ENCODE results near the gene DAW1.
"Not testable (repeated sequence)": the region's sequence is repeated elsewhere in the genome, so short reads cannot be mapped to it uniquely, and the experiment has no call there.

Gene DAW1

DNA sequence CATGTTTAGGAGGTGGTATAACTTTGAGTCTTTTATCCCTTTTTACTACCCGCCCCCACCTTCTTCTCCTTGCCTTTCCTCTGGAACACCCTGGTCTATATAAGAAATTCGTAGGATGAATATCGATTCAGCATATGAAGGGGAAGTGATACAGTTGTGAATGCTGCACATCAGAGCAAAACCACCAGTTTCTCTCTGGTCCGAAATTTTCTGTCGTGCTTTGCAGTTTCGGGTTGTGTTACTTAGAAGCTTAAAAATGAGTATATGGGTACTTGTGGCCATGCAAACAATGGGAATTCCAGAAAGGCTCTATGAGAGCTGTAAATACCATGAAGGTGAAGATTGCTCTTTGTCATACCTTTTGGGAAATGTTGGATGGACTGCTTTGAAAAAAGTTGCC, 60.6 kb downstream of the DAW1 start:
- DNase-seq = no peak

DNA sequence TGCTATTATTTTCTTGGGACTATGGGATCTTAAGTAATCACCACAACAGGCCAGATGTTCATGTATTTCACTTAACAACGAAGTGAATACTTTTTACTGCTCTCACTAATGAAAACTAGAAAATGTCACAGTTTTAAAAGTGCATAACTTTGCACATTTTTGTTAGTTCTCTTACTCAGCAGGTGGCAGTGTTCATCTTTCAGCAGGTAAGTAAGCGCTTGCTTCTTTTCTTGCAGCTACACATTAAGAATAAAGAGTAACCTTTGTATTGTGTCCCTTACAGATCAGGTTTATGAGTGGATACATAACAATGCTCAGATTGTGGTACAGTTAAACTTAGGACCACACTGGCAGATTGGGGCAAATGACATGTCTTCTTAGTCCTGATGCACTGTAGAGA, 61.0 kb downstream of the DAW1 start:
- no peak for DNase-seq

DNA sequence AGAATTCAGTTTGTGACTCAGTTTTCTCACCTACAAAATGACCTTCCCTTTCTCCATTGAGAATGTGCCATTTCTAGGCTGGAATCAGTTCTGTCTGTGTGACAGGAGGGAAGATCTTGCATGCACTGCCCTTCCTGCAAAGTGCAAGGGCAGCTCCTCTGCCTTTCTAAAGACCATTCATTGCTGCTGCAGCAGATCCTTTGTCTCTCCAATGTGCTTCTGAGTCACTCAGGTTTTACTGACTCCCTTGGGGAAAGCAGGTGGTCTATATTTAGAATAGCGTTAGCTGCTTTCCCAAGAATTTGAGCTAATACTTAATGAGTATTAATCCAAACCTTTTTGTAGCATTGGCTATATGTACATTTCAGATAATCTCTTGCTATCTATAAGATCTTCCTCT, 62.5 kb downstream of the DAW1 start:
- peak; percentile 7 for DNase-seq

DNA sequence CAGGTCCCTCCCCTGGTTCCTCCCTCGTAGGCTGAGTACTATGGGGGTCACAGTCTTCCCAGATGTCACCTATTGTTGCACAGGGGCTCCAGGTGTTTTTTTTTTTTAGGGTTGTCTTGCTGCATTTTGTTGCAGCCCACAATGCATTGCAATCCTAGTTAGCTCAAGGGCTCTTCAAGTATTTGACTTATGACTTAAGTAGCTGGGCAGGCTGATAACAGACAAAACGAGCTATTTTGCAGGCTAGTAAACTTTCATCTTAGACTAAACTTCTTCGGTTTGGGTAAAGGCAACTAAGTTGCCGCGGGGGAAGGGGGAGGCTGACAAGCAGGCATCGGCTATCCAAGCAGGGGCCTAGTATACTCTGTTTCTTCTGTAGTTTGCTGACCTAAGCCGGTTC, 64.8 kb downstream of the DAW1 start:
- DNase-seq = not testable (repeated sequence)

DNA sequence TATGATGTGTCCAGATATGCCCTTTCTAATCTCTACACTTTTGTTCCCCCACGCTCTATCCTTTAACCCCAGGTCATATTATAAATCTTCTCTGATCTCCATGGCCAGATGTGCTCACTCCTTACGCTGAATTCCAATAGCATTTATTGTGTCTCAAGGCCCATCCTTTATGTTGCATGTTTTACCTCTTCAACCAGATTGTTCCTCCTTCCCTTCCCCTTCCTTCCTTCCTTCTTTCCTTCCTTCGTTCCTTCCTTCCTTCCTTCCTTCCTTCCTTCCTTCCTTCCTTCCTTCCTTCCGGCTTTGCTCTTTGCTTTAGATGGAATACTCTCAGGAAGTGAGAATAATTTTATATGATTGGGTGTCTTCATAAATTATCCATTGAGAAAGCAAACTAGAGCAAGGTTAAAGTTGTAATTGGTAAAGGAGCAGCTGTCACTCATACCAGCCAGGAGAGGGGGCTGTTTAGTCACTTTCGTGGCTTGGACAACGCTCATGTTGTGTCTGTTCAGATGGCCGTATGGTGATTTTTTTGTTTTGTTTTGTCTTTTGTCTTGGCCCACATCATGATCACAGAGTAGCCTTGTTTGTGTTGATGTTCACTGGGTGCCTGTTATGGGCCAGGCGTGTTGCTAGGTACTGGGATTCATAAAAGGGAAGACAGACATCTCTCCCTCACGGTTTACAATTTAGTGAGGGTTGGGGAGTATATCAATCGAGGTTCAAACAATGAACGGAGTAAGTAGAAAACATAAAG, 68.0 kb downstream of the DAW1 start:
- peak; percentile 23 for DNase-seq

DNA sequence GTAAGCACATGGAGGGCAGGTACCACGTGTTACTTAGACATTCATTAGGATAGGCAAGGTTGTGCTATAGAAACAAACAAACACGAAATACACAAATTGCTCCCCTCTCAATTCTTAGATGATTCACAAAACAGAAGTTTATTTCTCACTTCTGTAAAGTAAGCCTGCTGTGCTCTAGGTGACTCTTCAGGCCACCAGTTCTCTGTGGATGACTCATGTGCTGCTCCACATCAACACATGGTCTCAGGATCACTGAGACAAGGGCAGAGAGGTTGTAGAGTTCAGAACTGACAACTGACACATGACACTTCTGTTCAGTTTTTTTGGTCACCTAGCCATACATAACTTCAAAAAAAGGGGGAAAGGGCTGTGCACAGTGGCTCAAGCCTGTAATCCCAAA, 70.6 kb downstream of the DAW1 start:
- DNase-seq = no peak

DNA sequence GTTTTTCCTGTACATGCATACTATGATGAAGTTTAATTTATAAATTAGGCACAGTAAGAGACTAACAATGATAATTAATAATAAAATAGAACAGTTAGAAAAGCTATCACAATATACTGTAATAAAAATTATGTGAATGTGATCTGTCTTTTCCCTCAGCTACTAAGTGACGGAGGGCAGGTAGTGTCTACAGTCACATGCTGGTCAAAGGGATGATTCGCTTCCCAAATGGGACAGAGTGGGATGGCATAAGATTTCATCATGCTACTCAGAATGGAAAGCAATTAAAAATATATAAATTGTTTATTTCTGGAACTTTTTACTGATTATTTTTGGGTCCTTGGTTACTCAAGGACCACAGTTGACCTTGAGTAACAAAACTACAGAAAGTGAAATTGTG, 71.5 kb downstream of the DAW1 start:
- DNase-seq = no peak

DNA sequence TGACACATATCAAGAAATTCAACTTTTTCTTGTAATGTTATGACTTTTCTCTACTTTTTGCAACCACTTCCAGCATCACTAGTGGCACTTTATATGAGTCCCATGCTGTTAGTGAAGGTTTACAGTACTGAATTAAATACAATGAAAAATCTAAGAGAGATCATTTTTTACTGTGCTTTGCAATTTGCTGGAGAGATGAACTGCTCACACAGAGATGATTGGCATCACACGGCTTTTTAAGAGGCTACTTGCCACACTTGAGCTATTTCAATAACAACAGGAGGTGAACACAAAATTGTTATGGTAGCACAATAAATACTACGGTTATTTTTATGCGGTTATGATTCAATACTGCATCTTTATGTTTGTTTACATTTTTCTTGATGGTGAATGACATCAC, 88.9 kb downstream of the DAW1 start:
- DNase-seq = no peak

DNA sequence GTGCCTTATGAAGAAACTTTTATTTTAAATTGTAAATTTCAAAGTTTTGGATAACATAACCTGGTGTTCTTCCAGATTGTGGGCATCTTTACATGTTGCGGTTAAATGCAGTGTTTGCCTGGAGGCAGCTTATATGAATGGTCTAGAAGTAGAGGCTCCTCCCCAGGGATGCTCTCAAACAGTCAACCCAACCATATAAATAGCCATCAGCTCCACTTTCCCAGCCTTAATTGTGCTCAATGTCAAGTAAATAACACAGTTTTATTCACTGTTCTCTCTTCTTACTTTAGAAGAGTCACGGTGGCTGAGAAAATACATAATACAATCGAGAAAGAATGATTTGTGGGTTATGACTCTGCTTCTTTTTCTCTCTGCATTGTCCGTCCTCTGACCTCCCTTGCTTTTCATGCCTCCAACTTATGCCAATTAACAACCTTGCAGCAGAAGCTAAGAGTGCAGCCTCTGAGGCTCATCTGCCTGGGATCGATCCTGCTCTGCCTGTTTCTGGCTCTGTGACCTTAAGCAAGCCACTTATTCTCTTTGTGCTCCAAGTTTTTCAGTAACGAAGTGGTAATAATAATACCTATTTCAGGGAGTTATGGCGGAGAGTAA, 100.3 kb downstream of the DAW1 start:
- DNase-seq = peak; percentile 8

DNA sequence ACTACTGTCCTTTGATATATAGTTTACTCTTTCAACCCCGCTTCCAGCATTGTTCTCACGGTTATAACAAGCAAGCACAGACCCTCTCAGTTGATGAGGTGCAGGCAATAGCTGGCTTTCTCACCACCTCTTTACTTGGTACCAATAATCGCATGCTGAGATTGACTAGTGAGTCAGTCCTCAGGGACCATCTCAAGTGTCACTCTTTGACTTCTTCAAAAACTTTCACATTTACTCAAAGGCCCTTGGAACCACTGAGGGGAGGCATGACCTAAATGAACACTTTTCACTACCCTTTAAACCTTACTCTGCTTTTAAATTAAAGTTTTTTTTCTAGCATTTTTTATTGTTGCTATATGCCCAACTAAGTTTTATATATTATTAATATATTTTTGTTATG, 101.8 kb downstream of the DAW1 start:
- no peak for DNase-seq
